ENCODE data around the gene NRN1. TPM values are rescaled to one million over a fixed set of nuclear protein-coding genes. Genes with fewer than 3 reads are reported as not detected.

The NRN1 gene
- total and polyA plus RNA-seq, 10 of the 15 experiments (the other 5 are each of a cell fraction or from before 2014, with no cell fraction given) = 0.13 to 22.6 (median 0.23) TPM; not detected in 1

DNA sequence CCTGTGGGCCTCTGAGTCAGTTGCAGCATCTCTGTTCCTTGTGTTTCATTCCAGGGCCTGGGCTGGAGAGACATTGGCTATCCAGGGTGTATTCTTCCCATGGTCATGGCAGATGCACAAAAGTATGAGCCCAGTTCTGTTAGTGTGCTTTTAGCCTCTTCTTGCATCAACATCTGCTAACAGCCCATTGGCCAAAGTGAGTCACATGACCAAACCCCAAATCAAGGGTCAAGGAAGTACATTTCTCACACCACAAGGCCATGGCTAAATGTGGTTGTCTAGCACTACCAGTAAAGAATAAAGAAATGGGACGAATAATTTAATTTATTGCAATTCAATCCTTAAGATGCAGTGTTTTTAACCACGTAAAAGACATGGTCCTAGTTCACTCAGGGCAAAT lies 43.9 kb downstream of the NRN1 start (continued):
- TF ChIP-seq, protein P1, sequence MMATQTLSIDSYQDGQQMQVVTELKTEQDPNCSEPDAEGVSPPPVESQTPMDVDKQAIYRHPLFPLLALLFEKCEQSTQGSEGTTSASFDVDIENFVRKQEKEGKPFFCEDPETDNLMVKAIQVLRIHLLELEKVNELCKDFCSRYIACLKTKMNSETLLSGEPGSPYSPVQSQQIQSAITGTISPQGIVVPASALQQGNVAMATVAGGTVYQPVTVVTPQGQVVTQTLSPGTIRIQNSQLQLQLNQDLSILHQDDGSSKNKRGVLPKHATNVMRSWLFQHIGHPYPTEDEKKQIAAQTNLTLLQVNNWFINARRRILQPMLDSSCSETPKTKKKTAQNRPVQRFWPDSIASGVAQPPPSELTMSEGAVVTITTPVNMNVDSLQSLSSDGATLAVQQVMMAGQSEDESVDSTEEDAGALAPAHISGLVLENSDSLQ (IDR thresholded peaks at IDR 0.05) = no peak

DNA sequence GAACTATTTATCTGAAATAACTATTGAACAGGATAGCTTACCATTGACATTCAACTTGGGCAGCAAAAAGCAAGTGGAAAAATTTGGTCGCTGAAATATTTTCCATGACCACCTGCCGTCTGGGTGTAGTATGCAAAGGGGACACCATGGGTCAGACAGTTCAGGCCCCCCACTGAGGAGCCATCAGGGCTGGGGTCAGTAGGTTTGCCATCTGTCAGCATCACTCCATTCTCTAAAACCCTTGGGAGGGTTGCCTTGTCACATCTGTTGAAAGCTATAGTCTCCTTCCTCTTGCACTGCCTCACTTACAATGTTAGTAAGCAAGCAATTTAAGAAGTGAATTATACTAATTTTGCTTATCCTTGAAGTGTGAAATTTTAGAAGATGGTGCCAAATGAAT lies 44.9 kb downstream of the NRN1 start:
- H4K20me1 ChIP-seq (ENCODE audit: control insufficient read depth, insufficient read depth) = no peaks in the 10 kb centered on the region
- H3K9me3 ChIP-seq (replicated peaks; ENCODE audit: control insufficient read depth, insufficient read depth, low read length) = no peaks in the 10 kb centered on the region; the same call in 2 of the 3 replicates
- DNase-seq (ENCODE audit: low read depth, low spot score) = no peak
- 50% methylated on average over 2 of the region's 2 CpGs for WGBS (ENCODE audit: insufficient coverage, insufficient replicate concordance, low lambda C conversion rate, missing lambda C conversion rate)
- ChIA-PET POLR2A (no interaction called here), SMC1A (ENCODE audit: uncharacterized antibody, unreplicated experiment) (interaction anchor here (2.0 kb wide), 1 partner anchor 10 kb away, joined by 5 read pairs; no protein-coding TSS in a partner anchor), RAD21 (ENCODE audit: unreplicated experiment) (no interaction called here), CTCF (no interaction called here)
- intact Hi-C loops (cut with micrococcal nuclease; ENCODE audit: unreplicated experiment) (no loop called here), in situ Hi-C loops (cut with MboI) (no loop called here)
- no peak for FAIRE-seq
- H3K4me3 ChIP-seq = no peak overlapping the region
- peaks cover 0 to 3% of the 10 kb centered on the region in 2 experiments; a peak in 2 of 4 replicates for H3K27me3 ChIP-seq (replicated peaks in 1 of 2; ENCODE audit: control insufficient read depth in 2 of 2, insufficient read depth in 2 of 2, low read length in 1 of 2)
- no peak overlapping the region for H2AFZ ChIP-seq (ENCODE audit: control insufficient read depth, low read depth, low read length)
- no peaks in the 10 kb centered on the region for H3K79me2 ChIP-seq (ENCODE audit: control insufficient read depth, insufficient read depth, low read length)
- no peak for ATAC-seq
- H3K27ac ChIP-seq (ENCODE audit: control insufficient read depth, insufficient read depth) = no peak overlapping the region
- H3K36me3 ChIP-seq (ENCODE audit: control insufficient read depth in 2 of 2, insufficient read depth in 2 of 2, low read length in 1 of 2) = no peaks in the 10 kb centered on the region
- no peaks in the 10 kb centered on the region for H3K4me1 ChIP-seq (ENCODE audit: control insufficient read depth, insufficient read depth, low read length)
- H3K4me2 ChIP-seq (ENCODE audit: control insufficient read depth, insufficient read depth) = no peak overlapping the region
- no TSS peak for BruUV-seq (replicated peaks)
- no peak overlapping the region for H3K9ac ChIP-seq (ENCODE audit: control insufficient read depth, insufficient read depth, low read length)
- TF ChIP-seq BCLAF1 (IDR thresholded peaks at IDR 0.05) (no peak), KDM1A (IDR thresholded peaks at IDR 0.05; ENCODE audit: borderline replicate concordance) (no peak), EED (IDR thresholded peaks at IDR 0.05; ENCODE audit: low read depth) (no peak), HDGF (IDR thresholded peaks at IDR 0.05) (no peak), SREBF2 (IDR thresholded peaks at IDR 0.05; ENCODE audit: low read length) (no peak), POLR2AphosphoS5 (IDR thresholded peaks at IDR 0.05; ENCODE audit: low read length) (no peak), MXI1 (IDR thresholded peaks at IDR 0.05; ENCODE audit: low read depth, low read length) (no peak), RBBP5 (conservative IDR thresholded peaks at IDR 0.05) (no peak), HDAC2 (IDR thresholded peaks at IDR 0.05) (no peak), RUNX3 (IDR thresholded peaks at IDR 0.05; ENCODE audit: low read length) (no peak), SMAD5 (IDR thresholded peaks at IDR 0.05; ENCODE audit: low read depth) (no peak), MTA2 (IDR thresholded peaks at IDR 0.05; ENCODE audit: low read depth) (no peak), ATF7 (IDR thresholded peaks at IDR 0.05; ENCODE audit: low read depth) (no peak)
- TF ChIP-seq, protein P2, sequence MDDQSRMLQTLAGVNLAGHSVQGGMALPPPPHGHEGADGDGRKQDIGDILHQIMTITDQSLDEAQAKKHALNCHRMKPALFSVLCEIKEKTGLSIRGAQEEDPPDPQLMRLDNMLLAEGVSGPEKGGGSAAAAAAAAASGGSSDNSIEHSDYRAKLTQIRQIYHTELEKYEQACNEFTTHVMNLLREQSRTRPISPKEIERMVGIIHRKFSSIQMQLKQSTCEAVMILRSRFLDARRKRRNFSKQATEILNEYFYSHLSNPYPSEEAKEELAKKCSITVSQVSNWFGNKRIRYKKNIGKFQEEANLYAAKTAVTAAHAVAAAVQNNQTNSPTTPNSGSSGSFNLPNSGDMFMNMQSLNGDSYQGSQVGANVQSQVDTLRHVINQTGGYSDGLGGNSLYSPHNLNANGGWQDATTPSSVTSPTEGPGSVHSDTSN (IDR thresholded peaks at IDR 0.05; ENCODE audit: insufficient replicate concordance, low read depth, low read length) = no peak
- TF ChIP-seq, protein P3, sequence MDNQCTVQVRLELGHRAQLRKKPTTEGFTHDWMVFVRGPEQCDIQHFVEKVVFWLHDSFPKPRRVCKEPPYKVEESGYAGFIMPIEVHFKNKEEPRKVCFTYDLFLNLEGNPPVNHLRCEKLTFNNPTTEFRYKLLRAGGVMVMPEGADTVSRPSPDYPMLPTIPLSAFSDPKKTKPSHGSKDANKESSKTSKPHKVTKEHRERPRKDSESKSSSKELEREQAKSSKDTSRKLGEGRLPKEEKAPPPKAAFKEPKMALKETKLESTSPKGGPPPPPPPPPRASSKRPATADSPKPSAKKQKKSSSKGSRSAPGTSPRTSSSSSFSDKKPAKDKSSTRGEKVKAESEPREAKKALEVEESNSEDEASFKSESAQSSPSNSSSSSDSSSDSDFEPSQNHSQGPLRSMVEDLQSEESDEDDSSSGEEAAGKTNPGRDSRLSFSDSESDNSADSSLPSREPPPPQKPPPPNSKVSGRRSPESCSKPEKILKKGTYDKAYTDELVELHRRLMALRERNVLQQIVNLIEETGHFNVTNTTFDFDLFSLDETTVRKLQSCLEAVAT (IDR thresholded peaks at IDR 0.05) = no peak
